ENCODE measurements around the gene JCHAIN.
"Not testable (repeated sequence)": the region's sequence is repeated elsewhere in the genome, so short reads cannot be mapped to it uniquely, and the experiment has no call there.

JCHAIN gene

DNA sequence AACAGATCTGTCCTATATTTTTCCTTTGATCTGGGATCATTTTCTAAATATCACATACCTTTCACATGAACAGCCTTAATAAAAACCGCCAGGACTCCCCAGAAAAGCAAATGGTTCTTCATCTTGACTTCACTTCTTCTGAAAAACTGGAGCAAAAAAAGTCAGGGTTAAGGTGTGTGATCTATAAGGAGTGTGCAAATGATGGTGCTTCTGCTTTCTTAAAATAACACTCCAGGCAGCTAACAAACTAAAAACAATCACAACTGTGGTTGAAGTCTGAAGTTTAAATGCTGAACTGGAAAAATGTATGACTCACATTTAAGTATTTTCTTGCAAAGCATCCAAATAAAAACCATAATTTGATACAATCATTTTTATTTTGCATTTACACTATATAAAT is at the start of gene JCHAIN:
Gene JCHAIN, minus strand, starts transcription at position 140 of the 400 bp plus-strand sequence. Its CDS starts 18 bp downstream, at position 122.
- DNase-seq, result no peak

DNA sequence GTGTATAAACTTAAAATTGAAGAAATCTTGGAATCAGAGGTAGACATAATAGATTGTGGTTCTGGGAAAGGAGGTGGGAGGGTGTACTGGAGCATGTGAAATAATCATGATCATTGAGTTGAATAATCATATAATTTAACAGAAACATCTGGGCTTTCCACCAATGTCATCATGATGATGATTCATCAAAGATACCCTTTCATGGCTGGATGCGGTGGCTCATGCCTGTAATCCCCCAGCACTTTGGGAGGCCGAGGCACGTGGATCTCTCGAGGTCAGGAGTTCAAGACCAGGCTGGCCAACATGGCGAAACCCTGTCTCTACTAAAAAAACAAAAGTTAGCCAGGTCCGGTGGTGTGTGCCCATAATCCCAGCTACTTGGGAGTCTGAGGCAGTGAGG is 48.8 kb upstream of the JCHAIN start:
- peak in 1 of 2 donors; percentile 64 for DNase-seq

DNA sequence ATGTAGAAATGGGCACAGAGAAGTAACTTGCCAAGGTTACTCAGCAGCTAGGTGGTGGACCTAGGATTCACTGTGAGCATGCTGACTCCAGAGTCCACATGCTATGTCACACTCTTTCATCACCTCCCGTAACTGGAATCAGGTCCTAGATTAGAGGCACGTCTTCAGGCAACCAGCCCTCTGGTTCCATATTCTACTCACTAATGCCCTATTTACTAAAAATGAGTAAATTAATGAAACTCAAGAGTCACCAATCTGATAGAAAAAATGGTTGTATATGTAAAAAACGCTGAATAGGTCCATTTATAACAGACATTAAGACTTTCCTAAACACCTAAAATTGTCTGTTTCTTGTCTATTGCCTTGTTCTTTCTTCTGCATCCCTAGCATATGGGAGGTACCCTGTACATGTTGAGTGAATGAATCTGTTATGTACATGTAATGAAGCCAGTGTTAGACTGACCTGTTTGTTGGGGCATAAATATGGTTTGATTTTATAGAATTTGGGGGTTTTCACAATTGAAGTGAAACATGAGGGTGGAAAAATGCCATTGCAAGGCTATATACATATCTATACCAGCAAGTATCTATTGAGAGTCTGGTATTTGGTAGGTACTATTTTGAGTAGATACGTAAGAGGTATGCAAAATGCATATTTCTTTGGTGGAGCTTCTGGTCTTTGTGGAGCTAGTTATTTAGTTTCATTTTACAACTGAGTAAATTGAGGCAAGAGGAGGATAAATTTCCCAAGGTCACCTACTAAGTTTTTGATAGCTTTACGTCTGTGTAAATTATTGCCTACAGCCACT is 48.0 kb upstream of the JCHAIN start:
- peak in 1 of 2 donors; percentile 31 for DNase-seq

DNA sequence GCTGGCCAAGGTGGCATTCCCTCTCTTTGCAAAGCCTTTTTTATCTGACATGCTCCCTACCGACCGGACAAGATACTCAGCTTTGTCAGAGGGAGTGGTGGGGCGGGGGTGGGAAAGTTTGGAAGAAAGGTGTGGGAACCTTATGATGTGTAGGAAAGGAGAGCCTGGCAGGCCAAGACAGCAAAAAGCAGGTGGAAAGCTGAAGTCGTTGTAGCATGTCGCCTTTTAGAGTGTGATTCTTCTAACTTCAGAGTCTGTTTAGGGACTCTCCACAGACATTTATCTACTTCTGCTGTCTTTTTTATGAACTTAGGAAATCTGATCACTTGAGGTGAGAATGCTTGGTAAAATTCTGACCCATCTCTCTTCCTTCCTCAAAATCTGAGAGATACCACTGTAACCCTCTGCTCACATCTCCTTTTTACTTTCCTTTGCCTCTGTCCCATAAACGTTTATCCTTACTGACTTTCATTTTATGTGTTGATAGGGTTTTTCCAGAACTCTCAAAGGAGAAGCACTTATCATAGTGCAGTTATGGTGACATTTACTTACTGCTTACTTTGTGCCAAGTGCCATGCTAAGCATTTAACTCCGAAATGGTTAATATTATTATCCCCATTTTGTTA is 47.3 kb upstream of the JCHAIN start:
- DNase-seq, result no peak

DNA sequence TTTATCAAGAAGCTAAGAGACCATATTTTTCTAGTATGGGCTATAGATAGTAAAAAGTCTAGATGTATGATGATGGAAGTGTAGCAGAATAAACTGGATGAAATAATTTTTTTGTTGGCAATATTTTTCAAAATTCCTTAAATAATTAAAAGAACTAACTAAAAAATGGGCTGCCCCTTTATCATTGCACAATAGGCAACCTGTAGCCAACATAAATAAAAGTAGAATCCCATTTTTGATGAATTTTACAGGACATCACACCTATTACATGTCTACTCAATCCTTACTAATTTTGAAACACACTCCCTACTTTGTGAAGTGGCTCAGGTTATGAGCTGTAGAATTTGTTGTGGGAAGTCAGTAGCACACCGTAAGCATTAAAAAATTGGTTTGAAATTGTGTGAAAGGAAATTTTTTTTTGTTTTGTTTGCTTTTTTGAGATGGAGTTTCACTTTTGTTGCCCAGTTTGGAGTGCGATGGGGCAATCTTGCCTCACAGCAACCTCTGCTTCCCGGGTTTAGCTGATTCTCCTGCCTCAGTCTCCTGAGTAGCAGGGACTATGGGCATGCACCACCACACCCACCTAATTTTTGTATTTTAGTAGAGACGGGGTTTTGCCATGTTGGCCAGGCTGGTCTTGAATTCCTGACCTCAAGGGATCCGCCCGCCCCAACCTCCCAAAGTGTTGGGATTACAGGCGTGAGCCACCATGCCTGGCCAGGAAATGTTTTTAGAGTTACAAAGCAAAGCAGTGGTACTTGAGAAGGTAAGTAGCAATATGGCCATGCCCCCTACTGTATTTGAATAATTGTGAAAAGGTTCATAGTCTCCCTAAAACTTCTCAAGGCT is 46.5 kb upstream of the JCHAIN start:
- no peak for DNase-seq

- no peak for DNase-seq
Observed at GRCh38 chr4:70712150-70712549, 45.8 kb upstream of the JCHAIN start.

DNA sequence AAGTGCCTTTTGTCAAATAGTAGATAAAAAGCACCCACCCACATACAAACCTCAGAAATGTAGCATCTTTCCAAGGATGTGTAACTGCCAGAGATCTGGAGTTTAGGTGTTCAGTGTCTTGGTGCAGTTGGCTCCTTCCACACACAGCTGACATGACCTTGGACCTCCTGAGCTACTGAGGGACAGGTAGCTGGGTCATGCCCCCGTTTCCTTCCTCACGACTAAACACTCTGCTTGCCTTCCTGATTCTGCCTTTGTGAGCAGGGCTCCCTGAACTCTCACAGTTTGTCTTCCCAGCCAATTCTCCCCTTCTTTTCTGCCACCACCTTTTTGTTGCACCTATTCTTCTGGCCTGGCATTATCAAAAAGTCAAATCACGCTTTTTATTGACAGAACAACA is 45.3 kb upstream of the JCHAIN start:
- DNase-seq, result no peak

DNA sequence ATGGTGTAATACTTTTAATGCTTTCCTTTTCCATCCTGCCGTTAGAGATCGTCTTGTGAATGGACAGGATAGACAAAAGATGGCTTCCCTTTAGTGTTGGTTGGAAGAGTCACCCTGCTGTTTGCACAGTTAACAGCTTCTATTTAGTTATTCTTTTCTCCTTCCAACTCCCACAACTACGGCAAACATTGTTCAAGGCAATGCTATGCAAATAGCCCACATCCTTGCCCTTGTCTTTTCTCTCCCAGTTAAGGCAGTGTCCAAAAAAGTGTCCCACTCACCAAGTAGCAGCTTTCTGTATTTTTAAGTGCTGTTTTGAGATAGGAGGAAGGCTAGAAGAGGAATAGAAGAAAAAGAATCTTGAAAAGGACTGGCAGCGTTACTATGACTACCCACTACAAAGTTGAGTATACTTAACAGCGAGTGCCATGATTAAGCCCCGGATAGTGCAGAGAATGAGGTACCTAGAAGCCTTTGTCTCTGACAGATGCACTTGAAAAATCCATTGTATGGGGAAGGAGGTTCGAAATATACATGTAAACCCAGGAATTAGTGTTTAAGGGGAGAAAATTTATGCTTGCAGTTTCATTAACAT is 43.4 kb upstream of the JCHAIN start:
- no peak for DNase-seq

DNA sequence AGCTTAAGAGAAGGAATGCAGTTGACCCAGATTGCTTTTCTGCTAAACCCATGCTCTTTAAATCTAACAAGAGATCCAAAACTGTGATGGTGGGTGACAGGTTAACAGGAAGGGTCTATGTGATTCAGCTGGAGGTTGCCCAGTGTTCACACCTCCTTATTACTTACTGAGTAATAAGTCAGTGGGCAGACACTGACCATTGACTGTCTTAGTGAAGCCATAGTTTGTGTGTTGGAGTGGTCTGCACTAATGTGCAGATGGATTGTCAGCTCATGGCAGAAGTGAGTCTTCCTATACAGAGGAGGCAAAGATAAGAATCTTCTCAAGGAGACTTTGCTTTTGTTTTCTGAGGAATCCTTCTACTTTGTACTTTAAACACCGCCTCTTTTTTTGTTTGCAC is 40.2 kb upstream of the JCHAIN start:
- DNase-seq, result no peak

DNA sequence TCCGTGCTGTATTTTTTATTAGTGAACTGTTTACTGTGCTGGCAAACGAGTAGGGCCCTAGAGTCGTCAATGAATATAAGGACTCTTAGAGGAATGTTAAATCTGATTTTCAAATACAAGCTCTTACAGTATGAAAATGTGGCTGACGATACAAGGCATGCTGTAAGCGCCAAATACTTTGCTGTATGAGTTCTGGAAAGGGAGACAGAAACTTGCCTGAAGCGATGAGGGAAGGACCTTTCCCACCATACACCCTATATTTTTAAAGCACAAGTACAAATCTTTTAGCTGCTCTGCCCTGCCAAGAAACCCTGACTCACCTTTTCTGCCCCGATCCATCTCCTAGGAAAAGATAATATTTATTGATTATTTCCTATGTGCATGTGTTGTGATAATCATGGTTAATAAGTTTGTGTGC is 39.7 kb upstream of the JCHAIN start:
- no peak for DNase-seq

DNA sequence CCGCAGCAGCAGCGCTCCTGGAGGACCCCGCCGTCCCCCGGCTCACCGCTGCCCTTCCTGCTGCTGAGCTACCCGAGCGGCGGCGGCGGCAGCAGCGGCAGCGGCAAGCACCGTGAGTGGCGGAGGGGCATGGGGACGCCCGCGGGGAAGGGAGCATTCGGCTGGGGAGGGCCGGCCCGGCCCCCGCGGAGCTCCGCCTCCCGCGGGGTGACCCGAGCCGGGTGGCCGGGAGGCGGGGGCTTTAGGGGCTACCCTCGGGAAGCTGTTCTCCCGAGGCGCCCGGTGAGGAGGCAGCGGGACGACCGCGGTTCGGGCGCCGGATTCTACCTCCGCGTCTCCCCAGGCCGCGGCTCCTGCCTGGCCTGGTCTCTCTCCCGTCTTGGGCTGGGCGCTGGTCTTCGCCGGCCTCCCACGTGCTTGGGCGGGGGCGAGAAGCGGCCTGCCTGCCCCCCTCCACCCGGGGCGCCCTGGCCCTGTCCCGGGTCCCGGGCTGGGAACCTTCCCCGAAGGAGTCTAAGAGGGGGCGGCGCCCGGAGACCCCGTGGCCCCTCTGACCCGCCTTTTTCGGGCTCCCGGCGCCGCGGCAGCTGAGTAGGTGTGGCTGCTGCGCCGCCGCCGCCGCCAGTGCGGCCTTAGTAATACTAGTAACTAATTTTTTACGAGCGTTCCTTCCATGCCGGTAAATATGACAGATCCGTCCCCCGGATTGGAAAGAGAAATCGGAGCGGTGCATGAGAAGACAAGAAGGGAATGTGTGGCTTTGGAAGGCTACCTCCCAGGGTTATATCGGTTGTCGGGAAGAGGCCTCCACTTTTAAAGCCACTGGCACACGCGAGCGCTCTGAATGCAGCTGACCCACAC is 39.1 kb upstream of the JCHAIN start:
- peak; percentile 76 to 77 for DNase-seq

DNA sequence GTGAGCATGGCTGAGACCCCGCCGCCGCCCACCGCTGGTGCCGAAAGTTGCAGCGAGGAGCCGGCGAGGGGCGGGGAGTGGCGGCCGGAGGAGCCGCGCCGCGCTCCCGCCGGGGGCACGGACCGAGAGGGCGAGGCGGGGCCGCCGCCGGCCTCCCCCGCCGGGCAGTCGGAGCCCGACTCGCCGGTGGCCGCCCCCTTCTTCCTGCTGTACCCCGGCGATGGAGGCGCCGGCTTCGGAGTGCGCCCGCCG is 38.5 kb upstream of the JCHAIN start:
- DNase-seq, result no peak

DNA sequence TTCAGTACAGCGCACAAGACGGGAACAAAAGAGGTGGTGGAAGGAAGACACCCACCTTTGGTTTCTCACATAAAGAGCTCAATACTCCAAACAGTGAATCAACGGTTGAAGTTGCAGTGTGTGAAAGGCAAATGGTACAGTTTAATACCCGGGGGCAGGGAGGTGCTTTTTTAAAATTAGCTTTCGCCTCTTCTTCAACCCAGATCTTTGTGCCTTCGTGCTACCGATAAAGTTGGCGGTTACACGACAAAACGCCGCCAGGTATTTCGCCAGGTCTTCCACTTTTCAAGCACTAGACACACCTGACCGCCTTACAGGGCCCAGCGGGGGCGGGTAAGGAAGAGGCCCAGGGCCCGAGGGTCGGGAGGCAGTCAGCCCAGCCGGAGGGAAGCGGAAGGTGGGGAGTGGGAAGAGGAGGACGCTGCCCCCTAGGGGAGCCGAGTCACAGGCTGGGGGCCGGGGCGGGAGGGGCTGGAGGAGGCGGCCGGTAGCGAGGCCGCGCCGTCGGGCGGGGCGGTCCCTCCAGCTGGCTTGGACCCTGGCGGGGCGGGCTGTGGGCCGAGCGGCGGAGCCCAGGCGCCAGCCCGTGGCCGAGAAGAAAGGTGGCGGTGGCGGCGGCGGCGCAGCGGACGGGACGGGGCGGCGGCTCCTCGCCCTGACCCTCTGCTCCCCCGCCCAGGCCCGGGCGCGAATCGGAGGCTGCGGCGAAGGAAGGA is 38.1 kb upstream of the JCHAIN start:
- DNase-seq, result peak; percentile 63 to 66

DNA sequence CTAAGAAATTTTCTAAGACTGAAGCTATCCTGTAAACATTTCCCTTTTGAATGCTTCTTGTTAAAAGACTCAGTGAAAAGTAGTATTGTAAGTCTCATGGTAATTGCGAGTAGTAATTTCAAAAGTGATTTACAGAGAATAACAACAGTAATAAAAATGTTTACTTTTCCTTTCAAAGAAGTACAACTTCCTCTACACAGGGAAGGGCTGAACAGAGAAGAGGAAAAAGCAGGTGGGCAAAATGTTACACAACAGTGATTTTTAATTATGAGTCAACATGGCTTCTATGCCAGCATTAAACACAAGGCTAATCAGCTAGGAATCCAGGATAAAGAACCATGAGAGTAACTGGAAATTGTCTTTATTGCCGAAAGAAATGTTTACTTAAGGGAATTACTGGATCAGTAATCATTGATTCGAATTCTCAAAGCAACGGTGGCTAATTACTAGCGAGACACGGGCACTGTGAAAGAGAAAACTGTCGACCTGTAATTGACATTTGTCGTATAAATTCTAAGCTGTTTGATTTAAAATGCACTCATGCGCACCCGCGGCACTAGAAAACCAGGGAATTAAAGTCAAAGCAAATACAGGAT is 37.4 kb upstream of the JCHAIN start:
- no peak for DNase-seq

GRCh38 chr4:70702592-70702991 is 36.3 kb upstream of the JCHAIN start:
- not testable (repeated sequence) for DNase-seq

- DNase-seq, result no peak
Observed at GRCh38 chr4:70701271-70701670, 35.0 kb upstream of the JCHAIN start.

GRCh38 chr4:70700712-70701111 is 34.4 kb upstream of the JCHAIN start:
- no peak for DNase-seq

GRCh38 chr4:70698435-70698834 is 32.1 kb upstream of the JCHAIN start:
- not testable (repeated sequence) for DNase-seq

DNA sequence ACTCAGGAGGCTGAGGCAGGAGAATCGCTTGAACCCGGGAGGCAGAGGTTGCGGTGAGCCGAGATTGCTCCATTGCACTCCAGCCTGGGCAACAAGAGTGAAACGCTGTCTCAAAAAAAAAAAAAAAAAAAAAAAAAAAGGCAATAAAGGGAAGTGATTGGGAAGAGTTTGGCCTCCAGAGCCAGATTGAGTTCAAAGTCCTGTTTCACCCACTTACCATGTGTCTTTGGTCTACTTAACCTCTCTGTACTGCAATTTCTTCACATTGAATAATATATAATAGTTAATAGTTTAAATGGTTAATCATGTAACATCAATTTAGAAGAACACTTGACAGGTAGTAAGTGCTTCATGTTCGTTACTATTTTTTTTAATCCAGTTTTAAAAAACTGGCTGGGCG is 28.3 kb upstream of the JCHAIN start:
- not testable (repeated sequence) for DNase-seq

DNA sequence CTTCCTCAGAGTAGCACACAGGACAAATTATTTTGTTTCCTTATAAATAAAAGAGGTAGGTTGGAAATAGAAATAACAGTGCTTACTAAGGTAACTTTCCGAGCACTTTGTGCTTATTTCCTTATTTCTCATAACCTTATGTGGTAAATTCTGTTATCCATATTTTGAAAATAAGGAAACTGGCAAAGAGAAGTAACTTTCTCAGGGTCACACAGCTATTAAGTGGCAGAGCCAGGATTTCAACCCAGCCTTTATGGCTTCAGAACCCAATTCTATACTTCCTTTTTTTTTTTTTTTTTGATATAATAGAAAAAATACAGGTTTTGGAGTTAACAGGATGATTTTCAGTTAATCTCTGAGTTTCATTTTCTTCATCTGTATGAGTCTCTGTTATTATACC is 25.4 kb upstream of the JCHAIN start:
- DNase-seq, result no peak

DNA sequence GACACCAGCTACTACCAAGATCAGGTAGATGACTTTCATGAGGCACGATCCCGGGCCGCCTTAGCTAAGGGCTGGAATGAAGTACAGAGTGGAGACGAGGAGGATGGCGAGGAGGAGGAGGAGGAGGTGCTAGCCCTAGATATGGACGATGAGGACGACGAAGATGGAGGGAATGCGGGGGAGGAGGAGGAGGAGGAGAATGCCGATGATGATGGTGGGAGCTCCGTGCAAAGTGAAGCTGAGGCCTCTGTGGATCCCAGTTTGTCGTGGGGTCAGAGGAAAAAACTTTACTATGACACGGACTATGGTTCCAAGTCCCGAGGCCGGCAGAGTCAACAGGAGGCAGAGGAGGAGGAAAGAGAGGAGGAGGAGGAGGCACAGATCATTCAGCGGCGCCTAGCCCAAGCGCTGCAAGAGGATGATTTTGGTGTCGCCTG is 22.5 kb upstream of the JCHAIN start:
- no peak for DNase-seq

All from CD4-positive, alpha-beta T cell treated with Interleukin-1 beta for 1 hour (primary cell).